Heart left ventricle (tissue), 16 donors: ENCODE measurements around the gene STK4. TPM values are rescaled to one million over a fixed set of nuclear protein-coding genes. Genes with fewer than 3 reads are reported as not detected.

Experiments used
- ATAC-seq, 4 donors: fragments of 200-7000 bp; cut with Tn5 transposase; one replicate each; pipeline ENCODE4 v1.9.1; 2020 to 2022; ENCODE audit warnings: moderate library complexity in 4 of 4, mild to moderate bottlenecking in 3 of 4, moderate number of reproducible peaks in 1 of 4
- DNase-seq, 5 donors: peaks; one replicate each; pipeline ENCODE4 v3.0.0-alpha.2; 2020
- H3K27ac ChIP-seq, 12 donors: fragments of 200-600 bp; sonication (generic) in 4 of 12; one replicate each; pipeline versions ENCODE4 v1.5.0 to v1.8.0; 2016 to 2022; ENCODE audit warnings: mild to moderate bottlenecking in 2 of 12
- H3K27me3 ChIP-seq, 9 donors: fragments of 200-600 bp; sonication (generic) in 2 of 9; one replicate each; pipeline versions ENCODE4 v1.5.1 to v1.8.0; 2016 to 2022; ENCODE audit warnings: mild to moderate bottlenecking in 3 of 9
- H3K36me3 ChIP-seq, 9 donors: fragments of 200-600 bp; sonication (generic) in 2 of 9; one replicate each; pipeline versions ENCODE4 v1.5.0 to v1.8.0; 2018 to 2022; ENCODE audit warnings: mild to moderate bottlenecking in 2 of 9
- H3K4me1 ChIP-seq, 12 donors: fragments of 200-600 bp; sonication (generic) in 4 of 12; one replicate each; pipeline versions ENCODE4 v1.5.0 to v1.8.0; 2016 to 2022; ENCODE audit warnings: mild to moderate bottlenecking in 3 of 12
- H3K4me3 ChIP-seq, 12 donors: fragments of 200-600 bp; sonication (generic) in 4 of 12; one replicate each; pipeline versions ENCODE4 v1.5.0 to v1.8.0; 2017 to 2022; ENCODE audit warnings: mild to moderate bottlenecking in 9 of 12, moderate library complexity in 4 of 12
- H3K9me3 ChIP-seq, 12 donors: fragments of 200-600 bp; sonication (generic) in 4 of 12; one replicate each; pipeline versions ENCODE4 v1.5.0 to v1.8.0; 2016 to 2022; ENCODE audit warnings: mild to moderate bottlenecking in 1 of 12
- CTCF ChIP-seq, 12 donors: fragments of 200-600 bp; sonication (generic) in 4 of 12; IDR thresholded peaks; one replicate each; pipeline versions ENCODE4 v1.5.0 to v1.8.0; 2018 to 2022; ENCODE audit warnings: antibody characterized with exemption in 12 of 12, mild to moderate bottlenecking in 5 of 12
- POLR2A ChIP-seq, 2 donors: fragments of 450-650 bp; IDR thresholded peaks; one replicate each; pipeline ENCODE4 v1.6.1; 2017; ENCODE audit warnings: antibody characterized with exemption in 2 of 2, mild to moderate bottlenecking in 2 of 2, moderate library complexity in 2 of 2
- WGBS, 4 donors: extraction: QIAGEN DNeasy Blood & Tissue Kit in 2 of 4; methylation state at CpG; one replicate each; pipeline versions ENCODE4 v1.1.5 to v1.1.7; 2013 to 2018; 5-methylcytosine and 5-hydroxymethylcytosine counted together
- intact Hi-C, 10 donors: fragments of 100-400 bp; cut with DNase I; formaldehyde crosslinking; loops; one replicate each; pipeline versions ENCODE4 v1.11.1 to v1.14.2; 2022
- polyA plus RNA-seq, 2 donors: library from polyadenylated mRNA; stranded (reverse); fragments of 200-250 nt; gene quantifications; one replicate each; pipeline ENCODE4 v1.2.3, GENCODE V29; 2013
- total RNA-seq, 9 donors: library from RNA; depleted of rRNA in 2 of 9; stranded (reverse); fragments of >200 nt in 2 of 9; fragmentation: NEBNext Ultra II Directional in 3 of 9; extraction: Animal tissue kit (Norgen Biotek cat#: 25700) in 3 of 9; gene quantifications; one replicate each; pipeline versions ENCODE4 v1.1.0 to v1.2.4, GENCODE V29; 2016 to 2023
- donor health status: ischemic (EF 13 %, LVEDD 7.1; RV severe dilation, severe dysfunction).
- donor health status: healthy with polysubstance abuse.
- donor health status: DM: no; HTN: yes; CAD: no.
- donor health status: DM: no; HTN: no; CAD: no.
- donor health status: ischemic (EF 25% LVEDD 6.9; RV normal size, moderate dysfunction).
- donor health status: ischemic (EF 25% LVEDD 5.7; RV mildly dilated, moderate dysfunction).
- donor health status: healthy.
- donor health status: DM: yes; HTN: yes; CAD: no.
- donor health status: ischemic (EF 35%, LVEDD 5.7; RV mildly dilated, moderate dysfunction).
- donor health status: nonischemic (EF 11% LVEDD 7.7; RV severe dilation, severe dysfunction).
- donor health status: DM: yes; HTN: yes; CAD: no.
- donor health status: PGD.
- donor health status: ischemic (EF 29% LVEDD 5.4; RV normal size, mild dysfunction).
- donor health status: nonischemic (EF 23%, LVEDD 6.1; RV moderate dilation, normal function).

The STK4 gene
- total and polyA plus RNA-seq, 11 donors: 3.2 to 25.3 (median 9.3) TPM

DNA sequence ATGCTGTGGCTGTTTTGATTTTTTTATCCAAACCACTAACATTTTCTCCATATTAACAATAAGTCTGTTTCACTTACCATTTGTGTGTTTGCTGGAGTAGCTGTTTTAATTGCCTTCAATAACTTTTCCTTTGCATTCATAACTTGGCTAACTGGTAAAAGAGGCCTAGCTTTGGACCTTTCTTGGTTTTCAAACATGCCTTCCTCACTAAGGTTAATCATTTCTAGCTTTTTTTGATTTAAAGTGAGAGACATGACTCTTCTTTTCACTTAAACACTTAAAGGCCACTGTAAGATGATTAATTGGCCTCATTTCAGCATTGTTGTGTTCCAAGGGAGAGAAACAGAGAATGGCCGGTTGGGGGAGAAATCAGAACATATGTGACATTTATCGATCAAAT, 155.1 kb downstream of the STK4 start:
- H3K36me3 ChIP-seq: no peaks in the 10 kb centered on the region
- no peak for ATAC-seq
- 86 to 94% (median 91%) methylated on average over 2 of the region's 2 CpGs for WGBS, 4 donors
- H3K9me3 ChIP-seq: no peaks in the 10 kb centered on the region
- peaks cover 0 to 60% (median 6%) of the 10 kb centered on the region in 9 donors for H3K27me3 ChIP-seq
- no peak for DNase-seq
- no peak overlapping the region for H3K4me3 ChIP-seq
- no peaks in the 10 kb centered on the region for H3K4me1 ChIP-seq
- H3K27ac ChIP-seq: no peak overlapping the region
- intact Hi-C loops: no loop called here
- TF ChIP-seq POLR2A (IDR thresholded peaks at IDR 0.05): no peak
- TF ChIP-seq CTCF (IDR thresholded peaks at IDR 0.05): no peak

GRCh38 chr20:45124365-45124764, 158.1 kb downstream of the STK4 start, which contains the start of gene WFDC12:
Gene WFDC12 (minus strand): TSS chr20:45124465. CDS start chr20:45124447, 18 bp downstream.
- no peak within 1 kb of the TSS for H3K27ac ChIP-seq
- DNase-seq (no peak), ATAC-seq (no peak)
- no peaks in the 10 kb centered on the region for H3K9me3 ChIP-seq
- peaks cover 0 to 59% (median 11%) of the 10 kb centered on the region in 9 donors for H3K27me3 ChIP-seq
- H3K4me3 ChIP-seq: no peak within 1 kb of the TSS
- H3K4me1 ChIP-seq: no peaks in the 10 kb centered on the region
- no peak for TF ChIP-seq POLR2A (IDR thresholded peaks at IDR 0.05)
- no peak for TF ChIP-seq CTCF (IDR thresholded peaks at IDR 0.05)
- 76 to 83% (median 78%) methylated on average over 6 of the region's 6 CpGs for WGBS, 4 donors
- intact Hi-C loops: no loop called here
- H3K36me3 ChIP-seq: no peaks in the 10 kb centered on the region

DNA sequence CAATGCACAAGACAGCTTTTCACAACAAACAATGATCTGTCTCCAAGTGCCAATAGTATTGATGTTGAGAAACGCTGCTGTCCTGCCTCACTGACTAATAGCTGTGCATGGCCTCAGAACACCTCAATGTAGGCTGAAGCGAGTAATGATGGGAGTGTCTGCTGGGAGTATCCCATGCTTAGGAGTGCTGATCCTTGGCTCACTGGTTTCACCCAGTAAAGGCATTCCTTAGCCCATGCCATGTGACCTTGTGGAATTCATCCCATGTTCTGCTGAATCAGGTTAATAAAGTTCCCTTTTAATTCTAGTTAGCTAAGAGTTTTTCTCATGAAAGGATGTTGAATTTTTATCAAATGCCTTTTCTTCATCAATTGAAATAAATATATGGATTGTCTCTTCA, 161.8 kb downstream of the STK4 start:
- H3K4me1 ChIP-seq: no peaks in the 10 kb centered on the region
- ATAC-seq (no peak), DNase-seq (no peak)
- 70 to 83% (median 74%) methylated on average over 1 to 2 of the region's 2 CpGs for WGBS, 4 donors
- H3K27me3 ChIP-seq: peaks cover 0 to 50% (median 12%) of the 10 kb centered on the region in 9 donors
- H3K4me3 ChIP-seq: no peak overlapping the region
- intact Hi-C loops: no loop called here
- H3K36me3 ChIP-seq: no peaks in the 10 kb centered on the region
- TF ChIP-seq CTCF (IDR thresholded peaks at IDR 0.05) (no peak), POLR2A (IDR thresholded peaks at IDR 0.05) (no peak)
- no peak overlapping the region for H3K27ac ChIP-seq
- no peaks in the 10 kb centered on the region for H3K9me3 ChIP-seq

Other genes with a start within 250 kb of the STK4 start
- gene KCNK15, start 220.6 kb upstream of the STK4 start, total RNA-seq: 1 to 10 TPM in 2 of 9 donors, under 1 TPM in 7; 0.12 to 2.2 (median 0.39) TPM
- under 1 TPM; 0.23 to 0.33 TPM for gene KCNK15, start 220.6 kb upstream of the STK4 start, polyA plus RNA-seq
- under 1 TPM in 4 of 9 donors, not detected in 5; 0.10 to 0.59 (median 0.29) TPM for gene RIMS4, start 156.0 kb upstream of the STK4 start, total RNA-seq
- gene RIMS4, start 156.0 kb upstream of the STK4 start, polyA plus RNA-seq: under 1 TPM; 0.04 to 0.06 TPM
- 100 to 1,000 TPM in 6 of 9 donors, 10 to 100 TPM in 3; 70.8 to 160 (median 120) TPM for gene YWHAB, start 80.8 kb upstream of the STK4 start, total RNA-seq
- 100 to 1,000 TPM in 1 of 2 donors, 10 to 100 TPM in 1; 32.2 to 154 TPM for gene YWHAB, start 80.8 kb upstream of the STK4 start, polyA plus RNA-seq
- gene PABPC1L, start 56.5 kb upstream of the STK4 start, total RNA-seq: 1 to 10 TPM in 8 of 9 donors, under 1 TPM in 1; 0.58 to 5.9 (median 2.3) TPM
- 1 to 10 TPM; 2.8 to 3.1 TPM for gene PABPC1L, start 56.5 kb upstream of the STK4 start, polyA plus RNA-seq
- 10 to 100 TPM in 6 of 9 donors, 1 to 10 TPM in 3; 6.9 to 15.9 (median 12.7) TPM for gene TOMM34, start 6.1 kb upstream of the STK4 start, total RNA-seq
- gene TOMM34, start 6.1 kb upstream of the STK4 start, polyA plus RNA-seq: 10 to 100 TPM in 1 of 2 donors, 1 to 10 TPM in 1; 5.4 to 27.4 TPM
- under 1 TPM in 2 of 9 donors, not detected in 7; 0.07 to 0.38 TPM for gene KCNS1, start 134.6 kb downstream of the STK4 start, total RNA-seq
- under 1 TPM in 1 of 2 donors, not detected in 1; 0.14 TPM for gene KCNS1, start 134.6 kb downstream of the STK4 start, polyA plus RNA-seq
- not detected for gene WFDC5, start 148.7 kb downstream of the STK4 start, total RNA-seq
- not detected for gene WFDC5, start 148.7 kb downstream of the STK4 start, polyA plus RNA-seq
- gene WFDC12, start 158.0 kb downstream of the STK4 start, total RNA-seq: not detected
- not detected for gene WFDC12, start 158.0 kb downstream of the STK4 start, polyA plus RNA-seq
- gene PI3, start 208.4 kb downstream of the STK4 start, total RNA-seq: under 1 TPM in 2 of 9 donors, not detected in 7; 0.55 to 0.97 TPM
- gene PI3, start 208.4 kb downstream of the STK4 start, polyA plus RNA-seq: under 1 TPM in 1 of 2 donors, not detected in 1; 0.47 TPM
- gene SEMG1, start 240.5 kb downstream of the STK4 start, total RNA-seq: not detected
- gene SEMG1, start 240.5 kb downstream of the STK4 start, polyA plus RNA-seq: not detected